NCI-H748 (cell line): Measurements from ENCODE around the gene ITGAX.
A peak's percentile ranks its signal among the peaks of the same experiment; 100 is the strongest.
"Not testable (repeated sequence)": the region's sequence is repeated elsewhere in the genome, so short reads cannot be mapped to it uniquely, and the experiment has no call there.

Source experiments
- DNase-seq: peaks from one replicate; lab custom pipeline; 2025; ENCODE audit not compliant: unreplicated experiment; lab: John Stamatoyannopoulos, UW

The ITGAX gene

GRCh38 chr16:31354394-31355291 is at the start of gene ITGAX:
Gene ITGAX (plus strand): TSS chr16:31355176. CDS start chr16:31355255, 79 bp downstream.
- DNase-seq, result no peak

GRCh38 chr16:31305219-31305618 is 49.8 kb upstream of the ITGAX start:
- no peak for DNase-seq

DNA sequence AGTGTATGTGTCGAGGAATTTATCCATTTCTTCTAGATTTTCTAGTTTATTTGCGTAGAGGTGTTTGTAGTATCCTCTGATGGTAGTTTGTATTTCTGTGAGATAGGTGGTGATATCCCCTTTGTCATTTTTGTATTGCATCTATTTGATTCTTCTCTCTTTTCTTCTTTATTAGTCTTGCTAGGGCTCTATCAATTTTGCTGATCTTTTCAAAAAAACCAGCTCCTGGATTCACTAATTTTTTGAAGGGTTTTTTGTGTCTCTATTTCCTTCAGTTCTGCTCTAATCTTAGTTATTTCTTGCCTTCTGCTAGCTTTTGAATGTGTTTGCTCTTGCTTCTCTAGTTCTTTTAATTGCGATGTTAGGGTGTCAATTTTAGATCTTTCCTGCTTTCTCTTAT is 46.6 kb upstream of the ITGAX start:
- DNase-seq, result not testable (repeated sequence)

DNA sequence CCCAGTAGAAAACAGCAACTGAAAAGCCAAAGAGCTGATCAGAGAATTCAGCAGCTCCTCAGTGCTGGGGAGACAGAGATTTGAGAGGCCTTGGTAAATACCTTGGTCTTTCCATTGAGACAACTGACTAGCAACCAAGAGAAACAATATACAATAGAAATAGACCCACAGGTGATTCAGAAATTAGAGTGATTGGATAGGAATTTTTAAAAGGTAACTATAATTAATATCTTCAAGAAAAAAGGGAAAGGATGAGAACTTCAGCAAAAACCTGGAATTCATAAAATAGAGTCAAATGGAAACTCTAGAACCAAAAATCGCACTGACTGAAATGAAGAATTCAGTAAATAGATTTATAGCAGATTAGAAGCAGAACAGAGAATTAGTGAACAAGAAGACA is 32.5 kb upstream of the ITGAX start:
- DNase-seq, result no peak

- DNase-seq, result no peak
Observed at GRCh38 chr16:31323959-31324629, 30.9 kb upstream of the ITGAX start.

- no peak for DNase-seq
Observed at GRCh38 chr16:31325171-31325570, 29.8 kb upstream of the ITGAX start.

DNA sequence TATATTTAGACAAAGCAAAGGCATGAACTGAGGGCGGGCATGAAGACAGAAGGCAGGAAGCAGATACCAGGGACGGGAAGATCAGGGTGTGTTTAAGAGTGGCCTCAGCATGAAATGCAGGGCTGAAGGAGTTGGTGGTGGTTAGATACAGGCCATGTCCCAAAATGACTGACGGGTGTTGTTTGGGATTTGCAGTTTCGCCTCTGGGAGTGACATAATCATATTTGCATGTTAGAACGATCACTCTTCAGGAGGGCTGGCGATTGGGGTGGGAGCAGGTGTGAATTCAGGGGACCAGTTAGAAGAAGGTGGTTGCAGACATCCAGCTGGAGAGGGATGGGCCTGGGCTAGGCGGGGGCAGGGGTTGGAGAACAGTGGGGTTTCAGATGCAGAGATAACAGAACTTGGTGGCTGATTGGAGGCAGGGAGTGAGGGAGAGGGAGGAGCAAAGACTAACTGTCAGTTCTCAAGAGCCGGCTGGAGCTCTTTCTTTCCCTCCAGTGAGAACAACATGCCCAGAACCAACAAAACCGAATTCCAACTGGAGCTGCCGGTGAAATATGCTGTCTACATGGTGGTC is 27.2 kb upstream of the ITGAX start:
- no peak for DNase-seq

GRCh38 chr16:31328322-31329052 is 26.5 kb upstream of the ITGAX start:
- DNase-seq, result no peak

DNA sequence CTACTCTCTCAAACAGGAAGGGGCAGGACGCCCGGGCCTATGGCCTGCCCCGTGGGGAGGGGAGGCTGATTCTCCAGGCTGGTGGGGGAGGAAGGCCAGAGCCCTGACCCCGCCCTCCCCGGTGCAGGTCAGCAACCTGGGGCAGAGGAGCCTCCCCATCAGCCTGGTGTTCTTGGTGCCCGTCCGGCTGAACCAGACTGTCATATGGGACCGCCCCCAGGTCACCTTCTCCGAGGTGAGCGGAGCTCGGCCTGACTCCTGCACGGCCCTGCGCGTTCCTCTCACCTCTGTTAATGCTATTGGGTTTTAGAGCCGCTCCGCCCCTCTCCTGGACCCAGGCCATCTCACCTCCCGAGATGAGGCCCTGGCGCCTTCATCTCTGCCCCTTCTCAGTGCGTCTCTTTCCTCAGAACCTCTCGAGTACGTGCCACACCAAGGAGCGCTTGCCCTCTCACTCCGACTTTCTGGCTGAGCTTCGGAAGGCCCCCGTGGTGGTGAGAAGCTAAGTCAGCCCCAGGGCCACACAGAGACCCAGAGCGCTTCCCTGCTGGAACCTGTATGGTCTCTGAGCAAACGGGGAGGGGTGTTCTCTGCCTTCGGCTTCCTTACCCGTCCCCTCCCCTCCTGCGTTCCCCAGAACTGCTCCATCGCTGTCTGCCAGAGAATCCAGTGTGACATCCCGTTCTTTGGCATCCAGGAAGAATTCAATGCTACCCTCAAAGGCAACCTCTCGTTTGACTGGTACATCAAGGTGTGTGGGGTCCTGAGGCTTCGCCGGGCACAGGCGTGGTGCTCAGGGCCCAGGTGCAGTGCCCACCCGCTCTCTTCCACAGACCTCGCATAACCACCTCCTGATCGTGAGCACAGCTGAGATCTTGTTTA is 25.1 kb upstream of the ITGAX start:
- DNase-seq, result no peak

- no peak for DNase-seq
Observed at GRCh38 chr16:31330553-31330890, 24.5 kb upstream of the ITGAX start.

DNA sequence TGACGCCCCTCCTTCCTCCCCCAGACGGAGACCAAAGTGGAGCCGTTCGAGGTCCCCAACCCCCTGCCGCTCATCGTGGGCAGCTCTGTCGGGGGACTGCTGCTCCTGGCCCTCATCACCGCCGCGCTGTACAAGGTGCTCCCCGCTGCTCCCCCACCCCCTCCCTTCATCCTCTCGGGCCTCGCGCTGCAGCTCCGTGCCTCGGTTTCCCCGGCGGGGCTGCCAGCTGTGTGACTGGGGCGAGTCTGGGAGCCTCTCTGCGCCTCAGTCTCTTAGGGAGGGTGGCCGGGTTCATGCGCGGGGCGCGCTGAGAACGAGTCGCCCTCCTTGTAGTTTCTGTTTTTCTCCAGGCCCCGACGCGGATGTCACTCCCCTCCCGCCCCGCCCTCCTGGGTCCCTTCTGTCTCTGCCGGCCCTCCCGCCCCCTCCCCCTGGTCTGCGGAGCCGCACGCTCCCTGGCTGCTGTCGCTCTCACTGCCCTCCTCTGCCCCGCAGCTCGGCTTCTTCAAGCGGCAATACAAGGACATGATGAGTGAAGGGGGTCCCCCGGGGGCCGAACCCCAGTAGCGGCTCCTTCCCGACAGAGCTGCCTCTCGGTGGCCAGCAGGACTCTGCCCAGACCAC is 23.7 kb upstream of the ITGAX start:
- DNase-seq, result peak; percentile 3

DNA sequence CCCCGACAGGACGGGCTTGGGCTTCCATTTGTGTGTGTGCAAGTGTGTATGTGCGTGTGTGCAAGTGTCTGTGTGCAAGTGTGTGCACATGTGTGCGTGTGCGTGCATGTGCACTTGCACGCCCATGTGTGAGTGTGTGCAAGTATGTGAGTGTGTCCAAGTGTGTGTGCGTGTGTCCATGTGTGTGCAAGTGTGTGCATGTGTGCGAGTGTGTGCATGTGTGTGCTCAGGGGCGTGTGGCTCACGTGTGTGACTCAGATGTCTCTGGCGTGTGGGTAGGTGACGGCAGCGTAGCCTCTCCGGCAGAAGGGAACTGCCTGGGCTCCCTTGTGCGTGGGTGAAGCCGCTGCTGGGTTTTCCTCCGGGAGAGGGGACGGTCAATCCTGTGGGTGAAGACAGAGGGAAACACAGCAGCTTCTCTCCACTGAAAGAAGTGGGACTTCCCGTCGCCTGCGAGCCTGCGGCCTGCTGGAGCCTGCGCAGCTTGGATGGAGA is 23.1 kb upstream of the ITGAX start:
- DNase-seq, result no peak

DNA sequence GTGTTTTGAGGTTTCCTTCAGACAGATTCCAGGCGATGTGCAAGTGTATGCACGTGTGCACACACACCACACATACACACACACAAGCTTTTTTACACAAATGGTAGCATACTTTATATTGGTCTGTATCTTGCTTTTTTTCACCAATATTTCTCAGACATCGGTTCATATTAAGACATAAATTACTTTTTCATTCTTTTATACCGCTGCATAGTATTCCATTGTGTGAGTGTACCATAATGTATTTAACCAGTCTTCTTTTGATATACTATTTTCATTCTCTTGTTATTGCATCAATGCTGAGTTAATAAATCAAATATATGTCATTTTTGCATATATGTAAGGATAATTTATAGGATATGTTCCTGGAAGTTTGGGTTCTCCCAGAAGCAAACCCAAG is 22.4 kb upstream of the ITGAX start:
- DNase-seq, result no peak

- DNase-seq, result peak; percentile 22
Observed at GRCh38 chr16:31333686-31334649, 21.0 kb upstream of the ITGAX start.

- DNase-seq, result no peak
Observed at GRCh38 chr16:31334934-31335333, 20.0 kb upstream of the ITGAX start.

DNA sequence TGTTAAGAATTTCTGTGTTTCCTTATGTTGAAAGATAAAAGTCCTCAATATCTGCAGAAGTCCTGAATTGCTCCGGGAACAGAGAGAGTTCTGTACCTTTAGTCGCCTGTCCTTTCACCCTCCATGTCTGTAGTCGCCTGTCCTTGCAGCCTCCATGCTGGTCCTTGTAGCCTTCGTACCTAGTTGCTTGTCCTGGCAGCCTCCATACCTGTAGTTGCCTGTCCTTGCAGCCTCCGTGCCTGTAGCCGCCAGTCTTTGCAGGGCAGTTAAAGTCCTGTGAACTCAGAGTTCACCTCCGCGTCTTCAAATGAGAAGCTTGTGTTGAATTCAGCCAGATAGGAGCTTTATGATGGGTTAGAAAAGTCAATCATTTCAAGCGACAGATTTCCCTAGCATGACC is 19.5 kb upstream of the ITGAX start:
- no peak for DNase-seq

DNA sequence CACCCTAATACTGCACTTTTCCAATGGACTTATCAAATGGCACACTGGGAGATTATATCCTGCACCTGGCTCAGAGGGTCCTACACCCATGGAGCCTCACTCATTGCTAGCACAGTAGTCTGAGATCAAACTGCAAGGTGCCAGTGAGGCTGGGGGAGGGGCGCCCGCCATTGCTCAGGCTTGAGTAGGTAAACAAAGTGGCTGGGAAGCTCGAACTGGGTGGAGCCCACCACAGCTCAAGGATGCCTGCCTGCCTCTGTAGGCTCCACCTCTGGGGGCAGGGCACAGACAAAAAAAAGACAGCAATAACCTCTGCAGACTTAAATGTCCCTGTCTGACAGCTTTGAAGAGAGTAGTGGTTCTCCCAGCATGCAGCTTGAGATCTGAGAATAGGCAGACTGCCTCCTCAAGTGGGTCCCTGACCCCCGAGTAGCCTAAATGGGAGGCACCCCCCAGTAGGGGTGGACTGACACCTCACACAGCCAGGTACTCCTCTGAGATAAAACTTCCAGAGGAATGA is 16.8 kb upstream of the ITGAX start:
- not testable (repeated sequence) for DNase-seq

- no peak for DNase-seq
Observed at GRCh38 chr16:31344712-31345111, 10.3 kb upstream of the ITGAX start.
